HepG2 (cell line): ENCODE data around the gene NPAS2. TPM values are rescaled to one million over a fixed set of nuclear protein-coding genes. Genes with fewer than 3 reads are reported as not detected.
A peak's percentile ranks its signal among the peaks of the same experiment; 100 is the strongest.

Experiments
- ATF2 ChIP-seq: sonication (generic); formaldehyde crosslinking; IDR thresholded peaks from 2 replicates; pipeline ENCODE4 v1.4.0; 2020; ENCODE audit warnings: missing genetic modification reagents
- CBX2 ChIP-seq, 2 experiments: fragments of 200-600 bp in 1 of 2; sonication (generic); formaldehyde crosslinking in 1 of 2; IDR thresholded peaks; 2 replicates each; pipeline versions ENCODE4 v1.7.0 to v1.8.1; 2018 to 2022; ENCODE audit warnings: low read depth in 2 of 2, low read length in 1 of 2, mild to moderate bottlenecking in 1 of 2, missing genetic modification reagents in 1 of 2
- ERF ChIP-seq: IDR thresholded peaks from 2 replicates; pipeline ENCODE4 v1.6.1; 2018; ENCODE audit warnings: missing biosample characterization, missing genetic modification reagents
- FOXA1 ChIP-seq, 2 experiments: fragments of 450-650 bp in 1 of 2; sonication (generic) in 1 of 2; formaldehyde crosslinking in 1 of 2; IDR thresholded peaks; 2 replicates each; pipeline versions ENCODE4 v1.4.0 to v1.6.1; 2016 to 2020; ENCODE audit warnings: missing genetic modification reagents in 1 of 2
- FOXO4 ChIP-seq: sonication (generic); formaldehyde crosslinking; conservative IDR thresholded peaks from 2 replicates; pipeline ENCODE4 v1.8.1; 2023; ENCODE audit warnings: missing genetic modification reagents
- ISL2 ChIP-seq: sonication (generic); formaldehyde crosslinking; IDR thresholded peaks from 2 replicates; pipeline ENCODE4 v1.5.0; 2020; ENCODE audit warnings: missing genetic modification reagents
- KDM5B ChIP-seq: sonication (generic); formaldehyde crosslinking; IDR thresholded peaks from 2 replicates; pipeline ENCODE4 v1.4.0; 2020; ENCODE audit warnings: missing genetic modification reagents, mild to moderate bottlenecking, borderline replicate concordance
- KMT2A ChIP-seq: sonication (generic); formaldehyde crosslinking; IDR thresholded peaks from 2 replicates; pipeline ENCODE4 v1.4.0; 2020; ENCODE audit warnings: missing genetic modification reagents
- MAFF ChIP-seq: IDR thresholded peaks from 2 replicates; pipeline ENCODE4 v1.6.1; 2011; ENCODE audit warnings: low read depth, low read length, improper control_type of control experiment
- NFIB ChIP-seq: sonication (generic); formaldehyde crosslinking; IDR thresholded peaks from 2 replicates; pipeline ENCODE4 v1.9.0; 2021; ENCODE audit warnings: missing genetic modification reagents, mild to moderate bottlenecking, borderline replicate concordance
- SIX1 ChIP-seq: sonication (generic); formaldehyde crosslinking; IDR thresholded peaks from 2 replicates; pipeline ENCODE4 v1.4.0; 2020; ENCODE audit warnings: missing genetic modification reagents, borderline replicate concordance
- THAP7 ChIP-seq: sonication (generic); formaldehyde crosslinking; IDR thresholded peaks from 2 replicates; pipeline ENCODE4 v1.8.1; 2023; ENCODE audit warnings: mild to moderate bottlenecking, missing genetic modification reagents
- THYN1 ChIP-seq: sonication (generic); formaldehyde crosslinking; IDR thresholded peaks from 2 replicates; pipeline ENCODE4 v1.8.1; 2023; ENCODE audit warnings: low read depth, mild to moderate bottlenecking, moderate library complexity, missing genetic modification reagents, borderline replicate concordance
- ZBTB26 ChIP-seq: IDR thresholded peaks from 2 replicates; pipeline ENCODE4 v1.6.1; 2016; ENCODE audit warnings: missing compliant biosample characterization, missing genetic modification reagents, borderline replicate concordance
- ZFY ChIP-seq: sonication (generic); formaldehyde crosslinking; IDR thresholded peaks from 2 replicates; pipeline ENCODE4 v1.4.0; 2020; ENCODE audit warnings: missing genetic modification reagents
- ZNF274 ChIP-seq: sonication (generic); formaldehyde crosslinking; IDR thresholded peaks from 2 replicates; pipeline ENCODE4 v1.5.1; 2020; ENCODE audit warnings: mild to moderate bottlenecking, missing genetic modification reagents
- ZNF691 ChIP-seq: sonication (generic); formaldehyde crosslinking; IDR thresholded peaks from 2 replicates; pipeline ENCODE4 v1.4.0; 2020; ENCODE audit warnings: missing genetic modification reagents, low read depth, mild to moderate bottlenecking, borderline replicate concordance
- polyA plus RNA-seq, 8 experiments: library from polyadenylated mRNA; depleted of rRNA in 3 of 8; stranded (reverse) in 7 of 8; unstranded in 1 of 8; fragments of >200 nt; fragmentation: Illumina TruSeq in 4 of 8; extraction: Trizol in 4 of 8; gene quantifications; 2 replicates each; pipeline versions ENCODE4 v1.2.1 to v1.2.3, GENCODE V29; 2011 to 2016; ENCODE audit warnings: low read depth in 4 of 8, missing spikeins in 1 of 8, mixed read lengths in 1 of 8; ENCODE audit not compliant: insufficient read depth in 1 of 8
- total RNA-seq, 5 experiments: library from RNA; depleted of rRNA; stranded (reverse); fragments of >200 nt; fragmentation: Illumina TruSeq; extraction: Trizol; gene quantifications; 2 replicates each; pipeline ENCODE4 v1.2.3, GENCODE V29; 2016; ENCODE audit warnings: low read depth in 1 of 5

The NPAS2 gene
- total and polyA plus RNA-seq, 2 of the 13 experiments (the other 11 are each of a cell fraction or from before 2014, with no cell fraction given), result 14.8 to 37.5 TPM

GRCh38 chr2:100778637-100779450 is 41.1 kb upstream of the NPAS2 start (continued):
- TF ChIP-seq SIX1 (CRISPR knock-in tag) (peak; percentile 82; the same call in 1 of the 2 replicates), ZFY (0 out of 2 replicates have a peak, but pooled peaks have one; percentile 60), MAFF (no peak), THYN1 (no peak), ISL2 (no peak), THAP7 (CRISPR knock-in tag) (peak; percentile 70; the same call in 1 of the 2 replicates), ZNF691 (CRISPR knock-in tag) (no peak), KMT2A (0 out of 2 replicates have a peak, but pooled peaks have one; percentile 44), KDM5B (CRISPR knock-in tag) (no peak), NFIB (no peak), ZBTB26 (no peak), ATF2 (0 out of 2 replicates have a peak, but pooled peaks have one; percentile 38), FOXA1 (IDR thresholded peaks at IDR 0.05) (no peak), FOXA1 (CRISPR knock-in tag; IDR thresholded peaks at IDR 0.05) (no peak), ERF (CRISPR knock-in tag) (peak; percentile 52; the same call in 1 of the 2 replicates), ZNF274 (CRISPR knock-in tag) (0 out of 2 replicates have a peak, but pooled peaks have one; percentile 21), CBX2 (IDR thresholded peaks at IDR 0.05; ENCODE audit: low read depth, low read length) (no peak), CBX2 (CRISPR knock-in tag; IDR thresholded peaks at IDR 0.05; ENCODE audit: low read depth) (no peak), FOXO4 (CRISPR knock-in tag) (no peak)
